ENCODE data around the gene KLF12. TPM values are rescaled to one million over a fixed set of nuclear protein-coding genes. Genes with fewer than 3 reads are reported as not detected.

KLF12 gene
- total RNA-seq, 4 donors from 2014 or later = 3.2 to 7.6 (median 5.7) TPM

GRCh38 chr13:74115133-74115532, 19.1 kb downstream of the KLF12 start:
- DNase-seq = no peak
- in situ Hi-C loops (cut with MboI; ENCODE audit: low sequenced_read_pairs in 4 of 4) (no loop called here), intact Hi-C loops (cut with DNase I; ENCODE audit: low total_unique reads) (no loop called here)
- H3K4me3 ChIP-seq = no peak overlapping the region
- H3K4me1 ChIP-seq = peaks cover 7 to 11% of the 10 kb centered on the region in 2 donors
- no peaks in the 10 kb centered on the region for H3K27me3 ChIP-seq
- no peaks in the 10 kb centered on the region for H3K36me3 ChIP-seq
- TF ChIP-seq POLR2A (IDR thresholded peaks at IDR 0.05) (no peak), CTCF (IDR thresholded peaks at IDR 0.05 in 4 of 5, conservative IDR thresholded peaks at IDR 0.05 in 1 of 5) (no peak)
- ATAC-seq = no peak
- peaks cover 0 to 5% (median 0%) of the 10 kb centered on the region in 3 donors for H3K9me3 ChIP-seq
- H3K27ac ChIP-seq = no peak overlapping the region

- intact Hi-C loops (cut with DNase I; ENCODE audit: low total_unique reads) (no loop called here), in situ Hi-C loops (cut with MboI; ENCODE audit: low sequenced_read_pairs in 4 of 4) (no loop called here)
- no peaks in the 10 kb centered on the region for H3K36me3 ChIP-seq
- no peak for ATAC-seq
- no peak for DNase-seq
- H3K27ac ChIP-seq = no peak overlapping the region
- H3K4me3 ChIP-seq = no peak overlapping the region
- H3K4me1 ChIP-seq = peaks cover 7 to 11% of the 10 kb centered on the region in 2 donors
- peaks cover 0 to 5% (median 0%) of the 10 kb centered on the region in 3 donors for H3K9me3 ChIP-seq
- no peaks in the 10 kb centered on the region for H3K27me3 ChIP-seq
- no peak for TF ChIP-seq POLR2A (IDR thresholded peaks at IDR 0.05)
- no peak for TF ChIP-seq CTCF (IDR thresholded peaks at IDR 0.05 in 4 of 5, conservative IDR thresholded peaks at IDR 0.05 in 1 of 5)
These were observed 19.6 kb downstream of the KLF12 start for GRCh38 chr13:74114641-74115040.

- Histone ChIP-seq H3K36me3 (no peaks in the 10 kb centered on the region), H3K27me3 (no peaks in the 10 kb centered on the region), H3K4me3 (no peak overlapping the region), H3K27ac (no peak overlapping the region), H3K4me1 (peaks cover 7 to 11% of the 10 kb centered on the region in 2 donors), H3K9me3 (peaks cover 0 to under 1% (median 0%) of the 10 kb centered on the region in 3 donors)
- DNase-seq (no peak), ATAC-seq (no peak)
- intact Hi-C loops (cut with DNase I; ENCODE audit: low total_unique reads) (no loop called here), in situ Hi-C loops (cut with MboI; ENCODE audit: low sequenced_read_pairs in 4 of 4) (no loop called here)
- TF ChIP-seq CTCF (IDR thresholded peaks at IDR 0.05 in 4 of 5, conservative IDR thresholded peaks at IDR 0.05 in 1 of 5) (no peak), POLR2A (IDR thresholded peaks at IDR 0.05) (no peak)
These were observed 20.0 kb downstream of the KLF12 start for GRCh38 chr13:74114202-74114601.

- ATAC-seq = no peak
- intact Hi-C loops (cut with DNase I; ENCODE audit: low total_unique reads) (no loop called here), in situ Hi-C loops (cut with MboI; ENCODE audit: low sequenced_read_pairs in 4 of 4) (no loop called here)
- Histone ChIP-seq H3K27ac (no peak overlapping the region), H3K4me1 (peaks cover 7 to 11% of the 10 kb centered on the region in 2 donors), H3K27me3 (no peaks in the 10 kb centered on the region), H3K4me3 (no peak overlapping the region), H3K9me3 (no peaks in the 10 kb centered on the region), H3K36me3 (no peaks in the 10 kb centered on the region)
- no peak for DNase-seq
- TF ChIP-seq POLR2A (IDR thresholded peaks at IDR 0.05) (no peak), CTCF (IDR thresholded peaks at IDR 0.05 in 4 of 5, conservative IDR thresholded peaks at IDR 0.05 in 1 of 5) (no peak)
These were observed 22.0 kb downstream of the KLF12 start for GRCh38 chr13:74111901-74112824.

Data from gastrocnemius medialis (tissue), 4 donors.